ENCODE measurements around the gene STIM1.

GRCh38 chr11:3891751-3892150 lies 36.3 kb downstream of the STIM1 start:
- TF ChIP-seq USF2 (CRISPR knock-in tag; IDR thresholded peaks at IDR 0.05) (no peak), ZBTB43 (CRISPR knock-in tag; IDR thresholded peaks at IDR 0.05) (no peak), ZSCAN18 (CRISPR knock-in tag; IDR thresholded peaks at IDR 0.05) (no peak), NR3C1 (CRISPR knock-in tag; conservative IDR thresholded peaks at IDR 0.05; ENCODE audit: low read depth) (no peak), ZNF671 (CRISPR knock-in tag; IDR thresholded peaks at IDR 0.05) (no peak), CTCF (IDR thresholded peaks at IDR 0.05) (no peak), ESRRA (CRISPR knock-in tag; IDR thresholded peaks at IDR 0.05; ENCODE audit: borderline replicate concordance) (no peak), NR2C2 (CRISPR knock-in tag; IDR thresholded peaks at IDR 0.05) (no peak), TEAD1 (CRISPR knock-in tag; IDR thresholded peaks at IDR 0.05) (no peak), ZNF423 (CRISPR knock-in tag; IDR thresholded peaks at IDR 0.05) (no peak), E2F5 (CRISPR knock-in tag; IDR thresholded peaks at IDR 0.05) (no peak), ZNF232 (CRISPR knock-in tag; IDR thresholded peaks at IDR 0.05) (no peak)

All from WTC11 (cell line).